Placental epithelial cell (primary cell): ENCODE data around the gene GVQW3. TPM values are rescaled to one million over a fixed set of nuclear protein-coding genes. Genes with fewer than 3 reads are reported as not detected.

Experiments used
- small RNA-seq: library from RNA; depleted of rRNA; stranded (forward); fragments of <200 nt; gene quantifications from one replicate; pipeline ENCODE3, GENCODE V24; 2012
- total RNA-seq: library from RNA; depleted of rRNA; stranded (reverse); fragments of >200 nt; gene quantifications from 2 replicates; pipeline ENCODE4 v1.2.3, GENCODE V29; 2012

Gene GVQW3
- total RNA-seq: 0.54 and 1.6 TPM in 2 replicates

GRCh38 chr11:76380977-76381719 is at the start of gene GVQW3, which contains the start of gene THAP12:
TSS of gene GVQW3 (plus strand) at chr11:76381323. CDS start at chr11:76381829, 506 bp downstream.
TSS of gene THAP12 (minus strand) at chr11:76381132. CDS start at chr11:76380836, 296 bp downstream.

GRCh38 chr11:76444384-76445120 is 63.4 kb downstream of the GVQW3 start, which contains the start of gene EMSY:
TSS of gene EMSY (plus strand) at chr11:76445018. CDS start at chr11:76446939, 1,921 bp downstream.

Small RNAs within 50 kb of the gene (small RNA-seq; reads per million reads assigned to genes)
- not detected for gene RF00019

Other genes with a start within 250 kb of the GVQW3 start
- 34.4 and 34.5 TPM in 2 replicates for gene WNT11, start 174.8 kb upstream of the GVQW3 start, total RNA-seq
- 39.3 and 51.9 TPM in 2 replicates for gene THAP12, start 191 bp upstream of the GVQW3 start, total RNA-seq
- 20.0 and 27.2 TPM in 2 replicates for gene EMSY, start 63.7 kb downstream of the GVQW3 start, total RNA-seq